Measurements from ENCODE around the gene THAP2. TPM values are rescaled to one million over a fixed set of nuclear protein-coding genes. Genes with fewer than 3 reads are reported as not detected.

The THAP2 gene
- total RNA-seq, 2 donors from 2014 or later: 3.8 to 6.0 TPM

DNA sequence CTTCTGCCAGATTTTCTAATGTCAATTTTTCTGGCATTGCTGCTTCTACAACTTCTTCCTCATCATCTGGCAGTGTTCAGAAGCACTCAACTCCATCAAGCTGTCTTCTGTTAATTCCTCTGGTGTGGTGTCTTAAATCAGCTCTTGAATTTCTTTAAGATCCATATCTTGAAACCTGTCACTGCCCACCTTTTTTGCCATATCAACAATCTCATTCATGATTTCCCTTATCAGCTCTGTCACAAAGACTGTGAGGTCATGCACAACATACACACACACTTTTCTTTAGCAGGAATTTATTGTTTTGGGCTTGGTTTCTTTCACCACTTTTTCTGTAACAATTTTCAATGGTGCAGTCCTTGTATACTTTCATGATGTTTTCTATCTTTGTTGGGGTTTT is 7.2 kb downstream of the THAP2 start:
- intact Hi-C loops (cut with DNase I): no loop called here
- Histone ChIP-seq H3K9me3 (no peaks in the 10 kb centered on the region), H3K9ac (ENCODE audit: low read depth in 2 of 2, low read length in 2 of 2) (no peak overlapping the region), H3K4me1 (no peaks in the 10 kb centered on the region), H3K27me3 (no peaks in the 10 kb centered on the region), H3K36me3 (no peaks in the 10 kb centered on the region), H3K4me3 (no peak overlapping the region), H3K27ac (no peak overlapping the region)
- no peak for DNase-seq
- TF ChIP-seq, protein P1, sequence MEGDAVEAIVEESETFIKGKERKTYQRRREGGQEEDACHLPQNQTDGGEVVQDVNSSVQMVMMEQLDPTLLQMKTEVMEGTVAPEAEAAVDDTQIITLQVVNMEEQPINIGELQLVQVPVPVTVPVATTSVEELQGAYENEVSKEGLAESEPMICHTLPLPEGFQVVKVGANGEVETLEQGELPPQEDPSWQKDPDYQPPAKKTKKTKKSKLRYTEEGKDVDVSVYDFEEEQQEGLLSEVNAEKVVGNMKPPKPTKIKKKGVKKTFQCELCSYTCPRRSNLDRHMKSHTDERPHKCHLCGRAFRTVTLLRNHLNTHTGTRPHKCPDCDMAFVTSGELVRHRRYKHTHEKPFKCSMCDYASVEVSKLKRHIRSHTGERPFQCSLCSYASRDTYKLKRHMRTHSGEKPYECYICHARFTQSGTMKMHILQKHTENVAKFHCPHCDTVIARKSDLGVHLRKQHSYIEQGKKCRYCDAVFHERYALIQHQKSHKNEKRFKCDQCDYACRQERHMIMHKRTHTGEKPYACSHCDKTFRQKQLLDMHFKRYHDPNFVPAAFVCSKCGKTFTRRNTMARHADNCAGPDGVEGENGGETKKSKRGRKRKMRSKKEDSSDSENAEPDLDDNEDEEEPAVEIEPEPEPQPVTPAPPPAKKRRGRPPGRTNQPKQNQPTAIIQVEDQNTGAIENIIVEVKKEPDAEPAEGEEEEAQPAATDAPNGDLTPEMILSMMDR (IDR thresholded peaks at IDR 0.05): no peak

DNA sequence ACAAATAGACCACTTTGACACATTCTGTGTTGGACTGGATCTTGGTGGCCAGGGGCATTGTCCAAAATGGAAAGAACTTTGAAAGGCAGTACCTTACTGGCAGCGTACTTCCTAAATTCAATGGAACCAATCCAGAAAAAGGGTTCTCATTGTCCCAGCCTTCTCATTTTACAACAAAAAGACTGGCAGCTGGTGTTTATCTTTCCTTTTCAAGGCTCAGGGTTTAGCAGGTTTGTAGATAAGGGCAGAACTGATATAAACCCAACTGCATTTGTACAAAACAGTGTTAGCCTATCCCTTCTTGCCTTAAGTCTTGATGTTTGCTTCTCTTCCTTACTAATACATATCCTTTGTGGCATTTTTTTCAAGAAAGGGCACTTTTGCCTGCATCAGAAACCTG is 7.7 kb downstream of the THAP2 start:
- H3K9ac ChIP-seq (ENCODE audit: low read depth in 2 of 2, low read length in 2 of 2): no peak overlapping the region
- intact Hi-C loops (cut with DNase I): no loop called here
- H3K4me1 ChIP-seq: no peaks in the 10 kb centered on the region
- H3K27ac ChIP-seq: no peak overlapping the region
- no peak overlapping the region for H3K4me3 ChIP-seq
- no peaks in the 10 kb centered on the region for H3K27me3 ChIP-seq
- H3K9me3 ChIP-seq: no peaks in the 10 kb centered on the region
- TF ChIP-seq, protein P1 (IDR thresholded peaks at IDR 0.05): no peak
- no peak for DNase-seq
- H3K36me3 ChIP-seq: no peaks in the 10 kb centered on the region

DNA sequence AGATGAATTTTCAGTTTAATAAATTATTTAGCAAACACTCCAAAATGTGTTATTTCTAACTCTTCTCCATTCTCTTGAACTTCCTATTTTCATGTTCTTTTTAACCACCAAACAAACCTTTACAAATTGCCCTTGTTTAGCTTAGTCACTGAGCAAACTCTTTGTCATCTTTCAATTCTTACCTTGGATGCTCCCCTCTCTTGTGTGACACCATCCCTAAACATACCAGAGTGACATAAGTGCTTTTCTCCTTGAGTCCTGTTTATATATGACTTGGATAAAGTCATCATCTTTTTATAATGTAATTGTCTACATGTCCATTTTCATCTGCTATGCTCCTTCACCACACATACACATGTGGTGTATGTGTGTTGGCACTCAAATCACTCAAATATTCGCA is 18.4 kb downstream of the THAP2 start:
- intact Hi-C loops (cut with DNase I): no loop called here
- H3K4me3 ChIP-seq: no peak overlapping the region

DNA sequence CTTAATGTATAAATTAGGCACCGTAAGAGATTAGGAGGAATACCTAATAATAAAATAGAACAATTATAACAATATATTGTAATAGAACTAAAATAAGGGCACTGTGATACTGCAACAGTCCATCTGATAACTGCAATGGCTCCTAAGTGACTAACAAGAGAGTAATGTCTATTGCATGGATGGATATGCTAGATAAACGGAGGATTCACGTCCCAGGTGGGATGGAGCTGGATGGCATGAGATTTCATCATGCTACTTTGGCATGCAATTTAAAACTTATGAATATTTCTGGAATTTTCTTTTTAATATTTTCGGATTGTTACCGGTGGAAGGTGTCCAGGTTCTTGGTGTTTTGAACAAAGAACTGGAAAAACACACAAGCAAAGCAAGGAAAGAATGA is 19.5 kb downstream of the THAP2 start:
- no peaks in the 10 kb centered on the region for H3K36me3 ChIP-seq
- no peak overlapping the region for H3K27ac ChIP-seq
- no peak overlapping the region for H3K9ac ChIP-seq (ENCODE audit: low read depth in 2 of 2, low read length in 2 of 2)
- no peak for DNase-seq
- no peaks in the 10 kb centered on the region for H3K4me1 ChIP-seq
- H3K4me3 ChIP-seq: no peak overlapping the region
- TF ChIP-seq, protein P1 (IDR thresholded peaks at IDR 0.05): no peak
- no peaks in the 10 kb centered on the region for H3K9me3 ChIP-seq
- intact Hi-C loops (cut with DNase I): no loop called here
- no peaks in the 10 kb centered on the region for H3K27me3 ChIP-seq

More for the DNA sequence above, 18.4 kb downstream of the THAP2 start:
- no peaks in the 10 kb centered on the region for H3K36me3 ChIP-seq
- H3K9ac ChIP-seq (ENCODE audit: low read depth in 2 of 2, low read length in 2 of 2): no peak overlapping the region
- no peaks in the 10 kb centered on the region for H3K27me3 ChIP-seq
- no peak for DNase-seq
- no peak overlapping the region for H3K27ac ChIP-seq
- H3K4me1 ChIP-seq: no peaks in the 10 kb centered on the region
- H3K9me3 ChIP-seq: no peaks in the 10 kb centered on the region
- TF ChIP-seq, protein P1 (IDR thresholded peaks at IDR 0.05): no peak

DNA sequence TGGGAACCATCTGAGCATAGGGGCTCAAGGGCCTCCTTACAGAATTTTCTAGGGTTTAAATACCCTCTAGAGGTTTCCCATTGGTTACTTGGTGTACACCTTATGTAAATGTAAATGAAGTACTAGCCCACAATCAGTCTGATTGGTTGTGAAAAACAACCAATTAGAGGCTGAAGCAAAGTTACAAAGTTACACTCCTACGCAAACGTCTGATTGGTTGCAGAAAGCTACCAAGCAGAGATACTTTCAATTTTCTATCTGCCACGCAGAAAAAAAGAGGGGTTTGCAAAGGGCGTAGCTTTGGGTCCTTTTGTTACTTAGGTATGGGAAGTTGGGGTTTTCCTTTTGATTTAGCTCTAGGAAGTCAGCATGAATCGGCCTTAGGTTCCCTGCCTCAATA is 20.0 kb downstream of the THAP2 start:
- TF ChIP-seq, protein P1 (IDR thresholded peaks at IDR 0.05): no peak
- Histone ChIP-seq H3K4me1 (peaks cover 4% of the 10 kb centered on the region), H3K9me3 (no peaks in the 10 kb centered on the region), H3K27me3 (no peaks in the 10 kb centered on the region), H3K27ac (no peak overlapping the region), H3K4me3 (no peak overlapping the region), H3K36me3 (no peaks in the 10 kb centered on the region), H3K9ac (ENCODE audit: low read depth in 2 of 2, low read length in 2 of 2) (no peak overlapping the region)
- DNase-seq: no peak
- intact Hi-C loops (cut with DNase I): no loop called here
